ENCODE results near the gene ZSWIM1.

Gene ZSWIM1

GRCh38 chr20:45833883-45834796 is 46.9 kb upstream of the ZSWIM1 start:
- Histone ChIP-seq H3K4me3 (ENCODE audit: low read depth in 1 of 2, low read length in 2 of 2) (no peak overlapping the region), H3K36me3 (ENCODE audit: insufficient read depth, low read length) (peaks cover 3% of the 10 kb centered on the region; the same call in 1 of the 2 replicates), H4K20me1 (ENCODE audit: insufficient read depth, low read length) (no peaks in the 10 kb centered on the region), H2AFZ (ENCODE audit: low read depth, low read length) (no peak overlapping the region), H3K4me1 (ENCODE audit: insufficient read depth, low read length) (no peaks in the 10 kb centered on the region), H3K79me2 (ENCODE audit: insufficient read depth, low read length) (no peaks in the 10 kb centered on the region), H3K4me2 (ENCODE audit: insufficient read depth, low read length) (no peak overlapping the region), H3K27ac (ENCODE audit: low read length) (no peak overlapping the region), H3K9ac (ENCODE audit: low read depth, low read length) (no peak overlapping the region), H3K27me3 (ENCODE audit: insufficient read depth, low read length, poor library complexity) (no peaks in the 10 kb centered on the region), H3K9me3 (ENCODE audit: insufficient read depth, low read length, severe bottlenecking) (no peaks in the 10 kb centered on the region)
- no peak; the same call in 2 of the 3 replicates for ATAC-seq (ENCODE audit: insufficient read depth, low read depth)
- TF ChIP-seq CTCF (IDR thresholded peaks at IDR 0.05; ENCODE audit: borderline replicate concordance, extremely low read depth, low read length, poor library complexity, severe bottlenecking) (no peak), EZH2 (IDR thresholded peaks at IDR 0.05; ENCODE audit: borderline replicate concordance, low read depth, low read length, severe bottlenecking) (no peak)
- DNase-seq, result no peak

- Histone ChIP-seq H3K4me1 (ENCODE audit: insufficient read depth, low read length) (no peaks in the 10 kb centered on the region), H3K27me3 (ENCODE audit: insufficient read depth, low read length, poor library complexity) (no peaks in the 10 kb centered on the region), H3K4me3 (ENCODE audit: low read depth in 1 of 2, low read length in 2 of 2) (no peak overlapping the region), H3K36me3 (ENCODE audit: insufficient read depth, low read length) (peaks cover 3% of the 10 kb centered on the region; the same call in 1 of the 2 replicates), H3K9me3 (ENCODE audit: insufficient read depth, low read length, severe bottlenecking) (no peaks in the 10 kb centered on the region), H4K20me1 (ENCODE audit: insufficient read depth, low read length) (no peaks in the 10 kb centered on the region), H3K4me2 (ENCODE audit: insufficient read depth, low read length) (no peak overlapping the region), H3K79me2 (ENCODE audit: insufficient read depth, low read length) (no peaks in the 10 kb centered on the region), H2AFZ (ENCODE audit: low read depth, low read length) (no peak overlapping the region), H3K27ac (ENCODE audit: low read length) (no peak overlapping the region), H3K9ac (ENCODE audit: low read depth, low read length) (no peak overlapping the region)
- DNase-seq, result no peak
- TF ChIP-seq CTCF (IDR thresholded peaks at IDR 0.05; ENCODE audit: borderline replicate concordance, extremely low read depth, low read length, poor library complexity, severe bottlenecking) (no peak), EZH2 (IDR thresholded peaks at IDR 0.05; ENCODE audit: borderline replicate concordance, low read depth, low read length, severe bottlenecking) (no peak)
- no peak for ATAC-seq (ENCODE audit: insufficient read depth, low read depth)
Measured at GRCh38 chr20:45834797-45835161, 46.2 kb upstream of the ZSWIM1 start.

GRCh38 chr20:45835329-45835765 is 45.7 kb upstream of the ZSWIM1 start:
- Histone ChIP-seq H4K20me1 (ENCODE audit: insufficient read depth, low read length) (no peaks in the 10 kb centered on the region), H3K36me3 (ENCODE audit: insufficient read depth, low read length) (peaks cover 3% of the 10 kb centered on the region; the same call in 1 of the 2 replicates), H3K9me3 (ENCODE audit: insufficient read depth, low read length, severe bottlenecking) (no peaks in the 10 kb centered on the region), H3K4me3 (ENCODE audit: low read depth in 1 of 2, low read length in 2 of 2) (no peak overlapping the region), H3K9ac (ENCODE audit: low read depth, low read length) (no peak overlapping the region), H3K4me2 (ENCODE audit: insufficient read depth, low read length) (no peak overlapping the region), H3K4me1 (ENCODE audit: insufficient read depth, low read length) (no peaks in the 10 kb centered on the region), H2AFZ (ENCODE audit: low read depth, low read length) (no peak overlapping the region), H3K27me3 (ENCODE audit: insufficient read depth, low read length, poor library complexity) (no peaks in the 10 kb centered on the region), H3K79me2 (ENCODE audit: insufficient read depth, low read length) (no peaks in the 10 kb centered on the region), H3K27ac (ENCODE audit: low read length) (no peak overlapping the region)
- TF ChIP-seq EZH2 (IDR thresholded peaks at IDR 0.05; ENCODE audit: borderline replicate concordance, low read depth, low read length, severe bottlenecking) (no peak), CTCF (IDR thresholded peaks at IDR 0.05; ENCODE audit: borderline replicate concordance, extremely low read depth, low read length, poor library complexity, severe bottlenecking) (no peak)
- DNase-seq (no peak), ATAC-seq (ENCODE audit: insufficient read depth, low read depth) (no peak)
